SK-N-SH (cell line): ENCODE data around the gene SUCLA2. TPM values are rescaled to one million over a fixed set of nuclear protein-coding genes. Genes with fewer than 3 reads are reported as not detected.

Source experiments
- CTCF ChIA-PET: fragments of 300-600, 350-600 bp; formaldehyde crosslinking; extraction: SDS; loops from one replicate; lab custom pipeline; 2021; lab: Yijun Ruan, JAX
- POLR2A ChIA-PET: fragments of 350-600 bp; sonication (Branson Sonifier 250); formaldehyde crosslinking; extraction: SDS; loops from one replicate; lab custom pipeline; 2020; ENCODE audit warnings: antibody characterized with exemption, inconsistent platforms; lab: Yijun Ruan, JAX
- DNase-seq: peaks from one replicate; pipeline ENCODE4 v3.0.0; 2012
- H2AFZ ChIP-seq: fragments of 200-600 bp; sonication (generic); 2 replicates; pipeline ENCODE4 v1.8.1; 2016; ENCODE audit warnings: antibody characterized with exemption, mild to moderate bottlenecking, low read depth
- H3F3A ChIP-seq: fragments of 200-600 bp; sonication (generic); replicated peaks from 2 replicates; pipeline ENCODE3; 2016; ENCODE audit warnings: antibody characterized with exemption, mild to moderate bottlenecking; ENCODE audit not compliant: insufficient read depth
- H3K27ac ChIP-seq, 2 experiments: fragments of 200-500 bp in 1 of 2; fragments of 200-600 bp in 1 of 2; sonication (Bioruptor generic) in 1 of 2; sonication (generic), shearing (Covaris generic) in 1 of 2; 2 replicates each; pipeline versions ENCODE4 v1.5.1 to v1.6.1; 2014 to 2016; ENCODE audit warnings: low read depth in 2 of 2, inconsistent platforms in 1 of 2, low read length in 1 of 2, mild to moderate bottlenecking in 1 of 2, mixed read lengths in 1 of 2
- H3K27me3 ChIP-seq: fragments of 200-600 bp; sonication (generic), shearing (Covaris generic); 2 replicates; pipeline ENCODE4 v1.6.1; 2016; ENCODE audit warnings: mixed run types; ENCODE audit not compliant: insufficient read depth
- H3K36me3 ChIP-seq, 2 experiments: fragments of 200-500 bp in 1 of 2; fragments of 200-600 bp in 1 of 2; sonication (Bioruptor generic) in 1 of 2; sonication (generic) in 1 of 2; replicated peaks in 1 of 2; 2 replicates each; pipeline versions ENCODE3 to v1.5.1; 2014 to 2016; ENCODE audit warnings: low read length in 1 of 2, mild to moderate bottlenecking in 1 of 2; ENCODE audit not compliant: insufficient read depth in 2 of 2, control insufficient read depth in 1 of 2
- H3K4me1 ChIP-seq, 2 experiments: fragments of 200-500 bp in 1 of 2; fragments of 200-600 bp in 1 of 2; sonication (Bioruptor generic) in 1 of 2; sonication (generic), shearing (Covaris generic) in 1 of 2; 2 replicates each; pipeline versions ENCODE4 v1.5.1 to v1.6.1; 2014 to 2016; ENCODE audit warnings: low read depth in 1 of 2, low read length in 1 of 2, mixed run types in 1 of 2; ENCODE audit not compliant: insufficient read depth in 2 of 2, control insufficient read depth in 1 of 2
- H3K4me2 ChIP-seq: fragments of 200-600 bp; sonication (generic), shearing (Covaris generic); 2 replicates; pipeline ENCODE4 v1.6.1; 2017; ENCODE audit warnings: mixed run types
- H3K4me3 ChIP-seq, 2 experiments: fragments of 200-500 bp in 1 of 2; fragments of 200-600 bp in 1 of 2; sonication (Bioruptor generic) in 1 of 2; sonication (generic), shearing (Covaris generic) in 1 of 2; 2 replicates each; pipeline versions ENCODE4 v1.5.1 to v1.8.1; 2014 to 2016; ENCODE audit warnings: low read depth in 2 of 2, inconsistent platforms in 1 of 2, low read length in 1 of 2, mild to moderate bottlenecking in 1 of 2, mixed read lengths in 1 of 2, moderate library complexity in 1 of 2
- H3K79me2 ChIP-seq: fragments of 200-600 bp; sonication (generic); 2 replicates; pipeline ENCODE4 v1.8.1; 2017; ENCODE audit warnings: mild to moderate bottlenecking; ENCODE audit not compliant: insufficient read depth
- H3K9ac ChIP-seq: fragments of 200-600 bp; sonication (generic); 2 replicates; pipeline ENCODE4 v1.6.1; 2017; ENCODE audit warnings: mixed run types
- H3K9me2 ChIP-seq: fragments of 200-600 bp; sonication (generic); 2 replicates; pipeline ENCODE4 v1.6.1; 2017; ENCODE audit warnings: mixed run types
- H3K9me3 ChIP-seq: fragments of 200-600 bp; sonication (generic); 2 replicates; pipeline ENCODE4 v1.6.1; 2017; ENCODE audit warnings: mixed run types, mild to moderate bottlenecking, moderate library complexity
- H4K20me1 ChIP-seq: fragments of 200-600 bp; sonication (generic); 2 replicates; pipeline ENCODE4 v1.6.1; 2017; ENCODE audit warnings: mild to moderate bottlenecking, mixed run types; ENCODE audit not compliant: insufficient read depth
- CHD2 ChIP-seq: fragments of 150-350 bp; IDR thresholded peaks from 2 replicates; pipeline ENCODE4 v1.6.1; 2018; ENCODE audit warnings: low read length; ENCODE audit not compliant: partially characterized antibody
- CTCF ChIP-seq: fragments of 200-600 bp; sonication (generic); IDR thresholded peaks from 2 replicates; pipeline ENCODE4 v1.6.1; 2017; ENCODE audit warnings: antibody characterized with exemption, mild to moderate bottlenecking, moderate library complexity
- EP300 ChIP-seq, 2 experiments: IDR thresholded peaks; 2 replicates each; pipeline versions ENCODE4 v1.4.0 to v1.6.1; 2012; ENCODE audit warnings: borderline replicate concordance in 1 of 2, low read depth in 1 of 2, low read length in 1 of 2
- FOSL2 ChIP-seq: IDR thresholded peaks from 2 replicates; pipeline ENCODE4 v1.4.0; 2012; ENCODE audit warnings: low read depth, mild to moderate bottlenecking, moderate library complexity, borderline replicate concordance
- FOXM1 ChIP-seq: IDR thresholded peaks from 2 replicates; pipeline ENCODE4 v1.4.0; 2012; ENCODE audit warnings: low read depth, mild to moderate bottlenecking
- GATA2 ChIP-seq: sonication (generic); formaldehyde crosslinking; IDR thresholded peaks from 2 replicates; pipeline ENCODE4 v1.5.0; 2020; ENCODE audit warnings: mild to moderate bottlenecking, missing genetic modification reagents
- IRF3 ChIP-seq: fragments of 150-350 bp; IDR thresholded peaks from 2 replicates; pipeline ENCODE4 v1.6.1; 2016; ENCODE audit warnings: mild to moderate bottlenecking, low read depth, low read length
- MAX ChIP-seq: IDR thresholded peaks from 2 replicates; pipeline ENCODE4 v1.4.0; 2012; ENCODE audit warnings: low read depth
- NFIC ChIP-seq: IDR thresholded peaks from 2 replicates; pipeline ENCODE4 v1.4.0; 2012; ENCODE audit warnings: borderline replicate concordance
- NRF1 ChIP-seq: IDR thresholded peaks from 2 replicates; pipeline ENCODE4 v1.6.1; 2012; ENCODE audit warnings: low read depth, mild to moderate bottlenecking, low read length
- RAD21 ChIP-seq: IDR thresholded peaks from 2 replicates; pipeline ENCODE4 v1.6.1; 2012; ENCODE audit warnings: mild to moderate bottlenecking, low read length
- RXRA ChIP-seq: IDR thresholded peaks from 2 replicates; pipeline ENCODE4 v1.4.0; 2012; ENCODE audit warnings: low read depth, mild to moderate bottlenecking, borderline replicate concordance
- TCF12 ChIP-seq: IDR thresholded peaks from 2 replicates; pipeline ENCODE4 v1.4.0; 2012
- TEAD4 ChIP-seq: IDR thresholded peaks from 2 replicates; pipeline ENCODE4 v1.4.0; 2012; ENCODE audit warnings: mild to moderate bottlenecking, borderline replicate concordance; ENCODE audit not compliant: insufficient read depth
- USF1 ChIP-seq: IDR thresholded peaks from 2 replicates; pipeline ENCODE4 v1.4.0; 2012; ENCODE audit warnings: low read depth, borderline replicate concordance
- YY1 ChIP-seq: IDR thresholded peaks from 2 replicates; pipeline ENCODE4 v1.4.0; 2012; ENCODE audit warnings: low read depth, mild to moderate bottlenecking
- WGBS: methylation state at CpG from one replicate; pipeline ENCODE4 v1.1.6; 2017; ENCODE audit warnings: low lambda C conversion rate; 5-methylcytosine and 5-hydroxymethylcytosine counted together
- polyA plus RNA-seq, 3 experiments: library from polyadenylated mRNA; depleted of rRNA; stranded (reverse); fragments of >200 nt; gene quantifications; 2 replicates each; pipeline ENCODE4 v1.2.3, GENCODE V29; 2012

Gene SUCLA2
- polyA plus RNA-seq, 1 of the 3 experiments (the other 2 are of a cell fraction) = 24.8 TPM

GRCh38 chr13:47896546-47896945, 104.5 kb downstream of the SUCLA2 start:
- no peak overlapping the region for H3K9ac ChIP-seq
- WGBS = 68% methylated on average over 2 of the region's 2 CpGs
- H3K9me3 ChIP-seq = no peaks in the 10 kb centered on the region
- H3K9me2 ChIP-seq = no peaks in the 10 kb centered on the region
- no peak overlapping the region for H3K4me3 ChIP-seq
- no peak for DNase-seq
- H3K36me3 ChIP-seq = no peaks in the 10 kb centered on the region
- no peaks in the 10 kb centered on the region for H3K4me1 ChIP-seq
- no peaks in the 10 kb centered on the region for H4K20me1 ChIP-seq
- TF ChIP-seq CTCF = no peak
- no peak for TF ChIP-seq TEAD4
- TF ChIP-seq RXRA = no peak
- TF ChIP-seq USF1 = no peak
- no peak for TF ChIP-seq EP300 (IDR thresholded peaks at IDR 0.05; ENCODE audit: borderline replicate concordance in 1 of 2, low read depth in 1 of 2, low read length in 1 of 2)
- TF ChIP-seq RAD21 = no peak
- TF ChIP-seq NFIC = no peak
- no peak for TF ChIP-seq YY1
- TF ChIP-seq IRF3 = no peak
- TF ChIP-seq MAX = no peak
- TF ChIP-seq GATA2 (CRISPR knock-in tag) = no peak
- no peak for TF ChIP-seq TCF12
- TF ChIP-seq FOSL2 = no peak
- no peak for TF ChIP-seq FOXM1
- TF ChIP-seq CHD2 = no peak
- TF ChIP-seq NRF1 = no peak
- ChIA-PET POLR2A (no interaction called here), CTCF (no interaction called here)
- H3K27ac ChIP-seq = no peak overlapping the region
- H3F3A ChIP-seq = no peaks in the 10 kb centered on the region
- H3K79me2 ChIP-seq = no peaks in the 10 kb centered on the region
- no peaks in the 10 kb centered on the region for H3K27me3 ChIP-seq
- H2AFZ ChIP-seq = no peak overlapping the region
- no peak overlapping the region for H3K4me2 ChIP-seq
